Prostate gland (tissue), 2 donors: ENCODE results near the gene GGT7.

Experiments used
- CTCF ChIP-seq, 4 experiments: fragments of 200-600 bp in 2 of 4; fragments of 450-650 bp in 2 of 4; sonication (generic) in 2 of 4; IDR thresholded peaks; 1 replicate in 3 of 4; 2 replicates in 1 of 4; pipeline ENCODE4 v1.5.1; 2016 to 2019; ENCODE audit warnings: antibody characterized with exemption in 4 of 4, mild to moderate bottlenecking in 2 of 4, moderate library complexity in 2 of 4
- POLR2A ChIP-seq: fragments of 450-650 bp; IDR thresholded peaks from one replicate; pipeline ENCODE4 v1.6.1; 2016; ENCODE audit warnings: antibody characterized with exemption, mild to moderate bottlenecking
- POLR2AphosphoS5 ChIP-seq: sonication (generic); formaldehyde crosslinking; IDR thresholded peaks from one replicate; pipeline ENCODE4 v1.6.1; 2017; ENCODE audit warnings: antibody characterized with exemption

- TF ChIP-seq POLR2AphosphoS5: no peak
- no peak for TF ChIP-seq CTCF (IDR thresholded peaks at IDR 0.05)
- TF ChIP-seq POLR2A: no peak
These were observed 73.8 kb downstream of the GGT7 start for GRCh38 chr20:34798871-34799270.
